A549 (cell line): ENCODE results near the gene HP1BP3. TPM values are rescaled to one million over a fixed set of nuclear protein-coding genes. Genes with fewer than 3 reads are reported as not detected.

ENCODE experiments used
- ATAC-seq, 2 experiments: fragments of 200-7000 bp in 1 of 2; fragments of >200 bp in 1 of 2; cut with Nextera tagmentation in 1 of 2; cut with Tn5 transposase in 1 of 2; 3 replicates each; pipeline versions ENCODE4 v1.8.0 to v1.9.1; 2018 to 2020; ENCODE audit warnings: mild to moderate bottlenecking in 1 of 2, moderate library complexity in 1 of 2
- CTCF ChIA-PET: fragments of 300-600 bp; sonication (Branson Sonifier 250); formaldehyde crosslinking; extraction: SDS; loops from one replicate; lab custom pipeline; 2021; ENCODE audit warnings: antibody characterized with exemption, inconsistent platforms; lab: Yijun Ruan, JAX
- POLR2A ChIA-PET: fragments of 350-600 bp; formaldehyde crosslinking; extraction: SDS; loops from one replicate; lab custom pipeline; 2021; ENCODE audit warnings: antibody characterized with exemption, inconsistent platforms; lab: Yijun Ruan, JAX
- DNase-seq, 2 experiments: peaks; one replicate each; pipeline versions ENCODE4 v3.0.0 to v3.0.0-alpha.2; 2011 to 2016; ENCODE audit warnings: low read depth in 1 of 2, low spot score in 1 of 2
- FAIRE-seq: peaks from 2 replicates; lab custom pipeline; 2011; peaks lifted over from hg19 to GRCh38; lab: Jason Lieb, UNC
- H3K27ac ChIP-seq, 2 experiments: fragments of >200 bp; sonication (Bioruptor Twin); formaldehyde crosslinking; 3 replicates each; pipeline ENCODE4 v1.5.1; 2016 to 2017
- H3K4me1 ChIP-seq: fragments of >200 bp; sonication (Bioruptor Twin); formaldehyde crosslinking; 3 replicates; pipeline ENCODE4 v1.6.1; 2016
- H3K4me2 ChIP-seq: fragments of >200 bp; sonication (Bioruptor Twin); formaldehyde crosslinking; 3 replicates; pipeline ENCODE4 v1.6.1; 2016
- H3K4me3 ChIP-seq: fragments of >200 bp; sonication (Bioruptor Twin); formaldehyde crosslinking; 3 replicates; pipeline ENCODE4 v1.5.1; 2016
- H3K9me3 ChIP-seq: fragments of >200 bp; sonication (Bioruptor Twin); formaldehyde crosslinking; 3 replicates; pipeline ENCODE4 v1.6.1; 2016
- CBX2 ChIP-seq: fragments of 200-600 bp; sonication (generic); IDR thresholded peaks from 2 replicates; pipeline ENCODE4 v1.6.1; 2016; ENCODE audit warnings: low read depth, mild to moderate bottlenecking, borderline replicate concordance
- E2F6 ChIP-seq: IDR thresholded peaks from 2 replicates; pipeline ENCODE4 v1.6.1; 2012; ENCODE audit warnings: low read depth, borderline replicate concordance
- FOSB ChIP-seq: fragments of 250-450 bp; sonication (Bioruptor Pico); IDR thresholded peaks from 2 replicates; pipeline ENCODE4 v1.5.0; 2020; ENCODE audit warnings: mild to moderate bottlenecking, moderate library complexity
- FOSL2 ChIP-seq, 2 experiments: fragments of 450-650 bp in 1 of 2; fragments of >200 bp in 1 of 2; sonication (Bioruptor Twin) in 1 of 2; formaldehyde crosslinking; IDR thresholded peaks; 2 replicates each; pipeline versions ENCODE4 v1.5.0 to v1.6.1; 2016 to 2020; ENCODE audit warnings: mild to moderate bottlenecking in 1 of 2, moderate library complexity in 1 of 2
- FOXS1 ChIP-seq: fragments of 250-450 bp; sonication (Bioruptor Pico); IDR thresholded peaks from 2 replicates; pipeline ENCODE4 v1.5.0; 2020; ENCODE audit warnings: mild to moderate bottlenecking, moderate library complexity
- HMGXB4 ChIP-seq: fragments of 250-450 bp; sonication (Bioruptor Pico); IDR thresholded peaks from 2 replicates; pipeline ENCODE4 v1.5.0; 2021; ENCODE audit warnings: mild to moderate bottlenecking, moderate library complexity, borderline replicate concordance
- HOXA7 ChIP-seq: fragments of 250-450 bp; sonication (Bioruptor Pico); IDR thresholded peaks from 2 replicates; pipeline ENCODE4 v1.5.0; 2020; ENCODE audit warnings: mild to moderate bottlenecking, moderate library complexity
- HOXB13 ChIP-seq: fragments of 250-450 bp; sonication (Bioruptor Pico); IDR thresholded peaks from 2 replicates; pipeline ENCODE4 v1.5.0; 2020; ENCODE audit warnings: low read depth, mild to moderate bottlenecking, moderate library complexity
- HOXB5 ChIP-seq: fragments of 250-450 bp; sonication (Bioruptor Pico); IDR thresholded peaks from 2 replicates; pipeline ENCODE4 v1.5.0; 2020; ENCODE audit warnings: mild to moderate bottlenecking, moderate library complexity
- KDM1A ChIP-seq: fragments of 200-600 bp; sonication (generic); IDR thresholded peaks from 2 replicates; pipeline ENCODE4 v1.6.1; 2016; ENCODE audit warnings: low read depth, mild to moderate bottlenecking
- MAX ChIP-seq: IDR thresholded peaks from 2 replicates; pipeline ENCODE4 v1.6.1; 2012
- NFE2L2 ChIP-seq: fragments of 150-350 bp; conservative IDR thresholded peaks from 2 replicates; pipeline ENCODE4 v1.6.1; 2014; ENCODE audit warnings: low read length
- PBX3 ChIP-seq: IDR thresholded peaks from 2 replicates; pipeline ENCODE4 v1.6.1; 2012
- PHF8 ChIP-seq: fragments of 200-600 bp; sonication (generic); IDR thresholded peaks from 2 replicates; pipeline ENCODE4 v1.6.1; 2016; ENCODE audit warnings: low read depth, mild to moderate bottlenecking, antibody characterized with exemption, moderate library complexity, borderline replicate concordance
- POLR2A ChIP-seq: IDR thresholded peaks from 2 replicates; pipeline ENCODE4 v1.6.1; 2012; ENCODE audit warnings: mild to moderate bottlenecking, low read length
- RFX5 ChIP-seq: fragments of 450-650 bp; IDR thresholded peaks from 2 replicates; pipeline ENCODE4 v1.7.1; 2014; ENCODE audit warnings: antibody characterized with exemption, mild to moderate bottlenecking, moderate library complexity
- SMC3 ChIP-seq: fragments of >200 bp; sonication (Bioruptor Twin); formaldehyde crosslinking; IDR thresholded peaks from 3 replicates; pipeline ENCODE4 v1.6.1; 2018; ENCODE audit warnings: inconsistent platforms
- SREBF2 ChIP-seq: fragments of 450-650 bp; IDR thresholded peaks from 2 replicates; pipeline ENCODE4 v1.6.1; 2014; ENCODE audit warnings: mild to moderate bottlenecking, moderate library complexity
- TFCP2L1 ChIP-seq: fragments of 250-450 bp; sonication (Bioruptor Pico); IDR thresholded peaks from 2 replicates; pipeline ENCODE4 v1.5.0; 2021; ENCODE audit warnings: mild to moderate bottlenecking
- TP53 ChIP-seq: fragments of 250-450 bp; sonication (Bioruptor Pico); IDR thresholded peaks from 2 replicates; pipeline ENCODE4 v1.5.0; 2021; ENCODE audit warnings: mild to moderate bottlenecking, moderate library complexity
- ZFP36 ChIP-seq: fragments of 450-650 bp; IDR thresholded peaks from 2 replicates; pipeline ENCODE4 v1.6.1; 2014; ENCODE audit warnings: borderline replicate concordance; ENCODE audit not compliant: partially characterized antibody
- WGBS: methylation state at CpG from one replicate; pipeline ENCODE4 v1.1.6; 2017; ENCODE audit errors: missing lambda C conversion rate; 5-methylcytosine and 5-hydroxymethylcytosine counted together
- polyA plus RNA-seq, 4 experiments: library from polyadenylated mRNA; depleted of rRNA in 3 of 4; stranded (reverse); fragments of >200 nt; fragmentation: RNase III in 1 of 4; extraction: RNeasy Plus Mini Kit Qiagen cat#74134 plus additional on column Dnase treatment in 1 of 4; gene quantifications; 2 replicates in 3 of 4; 3 replicates in 1 of 4; pipeline ENCODE4 v1.2.3, GENCODE V29; 2011 to 2017

The HP1BP3 gene
- polyA plus RNA-seq, 2 of the 4 experiments (the other 2 are of a cell fraction) = 159 to 214 TPM

GRCh38 chr1:20701847-20702246 lies 85.3 kb downstream of the HP1BP3 start:
- FAIRE-seq (no peak), DNase-seq (no peak), ATAC-seq (no peak)
- Histone ChIP-seq H3K27ac (peak overlapping the region in 1 of 2 experiments; percentile 56; a peak in 4 of 6 replicates), H3K9me3 (no peaks in the 10 kb centered on the region), H3K4me1 (peaks cover 24% of the 10 kb centered on the region), H3K4me3 (no peak overlapping the region), H3K4me2 (no peak overlapping the region)
- POLR2A ChIA-PET = no interaction called here
- 75% methylated on average over 5 of the region's 5 CpGs for WGBS
- TF ChIP-seq FOXS1 (CRISPR knock-in tag) = no peak
- CTCF ChIA-PET = interaction anchor here (0.6 to 1.7 kb wide), 7 partner anchors 12 to 493 kb away, joined by 3 to 4 read pairs (median 3); partner anchors contain the start of gene SH2D5

- ATAC-seq = no peak
- POLR2A ChIA-PET = no interaction called here
- 95% methylated on average over 6 of the region's 9 CpGs for WGBS
- FAIRE-seq = no peak
- TF ChIP-seq POLR2A (no peak), TFCP2L1 (no peak), NFE2L2 (no peak), HOXB13 (CRISPR knock-in tag) (no peak), ZFP36 (no peak), KDM1A (no peak), SREBF2 (no peak), TP53 (CRISPR knock-in tag) (no peak), FOSL2 (IDR thresholded peaks at IDR 0.05) (no peak), FOSL2 (CRISPR knock-in tag; IDR thresholded peaks at IDR 0.05) (no peak), MAX (no peak), E2F6 (no peak), HOXB5 (CRISPR knock-in tag) (no peak), PBX3 (no peak), HOXA7 (no peak), PHF8 (no peak), HMGXB4 (CRISPR knock-in tag) (no peak)
- TF ChIP-seq, all 56 proteins: peak for 0
- Histone ChIP-seq H3K27ac (peak overlapping the region in 1 of 2 experiments; percentile 56; a peak in 3 of 6 replicates), H3K9me3 (no peaks in the 10 kb centered on the region), H3K4me1 (peaks cover 24% of the 10 kb centered on the region), H3K4me2 (no peak overlapping the region), H3K4me3 (no peak overlapping the region)
- CTCF ChIA-PET = interaction anchor here (0.6 to 1.7 kb wide), 4 partner anchors 12 to 470 kb away, joined by 3 to 4 read pairs (median 3); no protein-coding TSS in a partner anchor
- no peak for DNase-seq
Observed at GRCh38 chr1:20701446-20701845, 85.7 kb downstream of the HP1BP3 start.

- CTCF ChIA-PET = interaction anchor here (0.6 kb wide), 2 partner anchors 315 to 441 kb away, joined by 3 to 4 read pairs; no protein-coding TSS in a partner anchor
Observed at GRCh38 chr1:20700636-20701215, 86.4 kb downstream of the HP1BP3 start.

More at GRCh38 chr1:20700636-20701215, 86.4 kb downstream of the HP1BP3 start:
- FAIRE-seq = no peak
- Histone ChIP-seq H3K9me3 (no peaks in the 10 kb centered on the region), H3K4me2 (no peak overlapping the region), H3K4me3 (no peak overlapping the region), H3K27ac (peak overlapping the region; percentile 45 to 97; a peak in 4 of 6 replicates), H3K4me1 (peaks cover 28% of the 10 kb centered on the region)
- 86% methylated on average over 12 of the region's 17 CpGs for WGBS
- no peak for DNase-seq
- no peak for ATAC-seq
- POLR2A ChIA-PET = no interaction called here
- TF ChIP-seq FOXS1 (CRISPR knock-in tag) = no peak
- no peak for TF ChIP-seq RFX5
- no peak for TF ChIP-seq FOSB (CRISPR knock-in tag)
- no peak for TF ChIP-seq CBX2
- no peak for TF ChIP-seq SMC3
